Right renal pelvis (tissue), 4 donors: ENCODE measurements around the gene DNASE2B. TPM values are rescaled to one million over a fixed set of nuclear protein-coding genes. Genes with fewer than 3 reads are reported as not detected.

Experiments used
- DNase-seq, 4 donors: peaks; one replicate each; pipeline ENCODE4 v3.0.0-alpha.2; 2013; ENCODE audit warnings: low read depth in 4 of 4, low spot score in 3 of 4, missing footprints in 1 of 4
- polyA plus RNA-seq, 4 donors: library from polyadenylated mRNA; unstranded; fragments of 120-200 nt; gene quantifications; one replicate each; pipeline ENCODE4 v1.2.1, GENCODE V29; 2013; ENCODE audit not compliant: insufficient read length in 4 of 4

DNASE2B gene
- polyA plus RNA-seq, 4 donors = 0.24 TPM; not detected in 3

- DNase-seq = no peak
These were observed 12.2 kb downstream of the DNASE2B start for GRCh38 chr1:84410328-84411095.

DNA sequence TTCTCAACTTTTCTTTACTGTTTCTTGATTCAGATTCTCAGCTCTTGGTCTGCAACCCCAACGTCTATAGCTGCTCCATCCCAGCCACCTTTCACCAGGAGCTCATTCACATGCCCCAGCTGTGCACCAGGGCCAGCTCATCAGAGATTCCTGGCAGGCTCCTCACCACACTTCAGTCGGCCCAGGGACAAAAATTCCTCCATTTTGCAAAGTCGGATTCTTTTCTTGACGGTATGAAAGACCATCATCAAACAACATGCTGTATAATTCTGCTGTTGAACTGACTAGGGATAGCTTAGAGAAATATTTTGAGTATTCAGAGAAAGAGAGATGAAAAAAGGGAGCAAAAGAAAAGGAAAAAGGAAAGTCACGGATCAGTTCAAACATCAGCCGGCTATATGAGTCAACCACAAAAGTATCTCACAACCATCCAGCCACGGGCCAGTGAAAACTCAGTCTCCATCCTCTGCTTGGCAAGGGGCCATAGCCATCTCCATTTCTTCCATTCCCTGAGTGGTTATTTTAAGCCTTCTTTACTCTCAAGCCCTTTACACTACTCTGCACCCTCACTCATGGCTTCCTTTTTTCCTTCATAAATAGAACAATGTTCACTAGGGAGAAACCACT lies 14.1 kb downstream of the DNASE2B start:
- DNase-seq = no peak

GRCh38 chr1:84415396-84415795 lies 17.1 kb downstream of the DNASE2B start:
- DNase-seq = no peak

DNA sequence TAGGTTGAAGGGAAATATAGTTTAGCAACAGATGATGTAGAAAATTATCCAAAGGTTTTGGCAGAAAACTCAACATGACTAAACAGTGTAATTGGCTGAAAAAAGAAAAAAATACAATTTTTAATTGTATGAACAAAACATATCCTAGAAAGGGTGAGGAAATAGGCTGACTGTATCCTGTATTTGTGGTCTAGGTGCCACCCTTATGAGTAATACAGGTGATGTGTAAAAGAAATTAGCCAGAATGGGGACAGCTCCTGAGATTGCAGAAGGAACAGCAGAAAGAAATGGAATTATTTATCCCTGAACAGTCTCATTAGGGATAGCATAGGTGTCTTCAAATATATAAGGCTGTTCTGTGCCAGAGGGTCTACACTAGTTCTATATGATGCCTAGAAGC lies 24.6 kb downstream of the DNASE2B start:
- no peak for DNase-seq

DNA sequence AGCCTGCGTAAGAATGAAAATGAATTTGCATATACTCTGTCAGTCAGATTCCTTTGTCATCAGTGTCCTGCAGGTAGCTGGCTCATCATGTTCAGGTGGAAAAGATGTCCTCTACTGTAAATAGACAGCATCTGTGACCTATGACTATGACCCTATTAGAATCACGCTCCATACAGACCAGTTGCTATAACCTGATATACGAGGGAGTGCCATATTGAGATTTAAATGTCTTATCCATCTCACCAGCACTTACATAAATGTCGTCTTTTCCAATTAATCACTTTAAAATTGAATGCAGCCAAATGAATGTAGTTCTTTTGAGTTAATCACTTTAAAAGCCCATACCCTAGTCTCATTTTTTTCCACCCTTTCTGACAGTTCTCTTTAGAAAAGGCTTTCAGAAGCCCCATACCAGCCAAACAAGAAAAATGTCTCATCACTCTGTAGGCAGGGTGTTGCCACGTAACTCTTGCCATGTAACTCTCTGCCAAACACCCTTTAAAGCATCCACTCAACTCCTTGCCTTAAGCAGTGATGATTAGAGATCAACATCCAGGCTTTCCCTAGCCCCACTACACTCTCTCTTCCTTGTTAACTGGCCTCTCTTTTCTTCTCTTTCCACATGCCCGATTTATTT lies 26.3 kb downstream of the DNASE2B start:
- DNase-seq = no peak

GRCh38 chr1:84425150-84425896 lies 27.0 kb downstream of the DNASE2B start:
- no peak for DNase-seq

- no peak for DNase-seq
These were observed 28.1 kb downstream of the DNASE2B start for GRCh38 chr1:84426376-84426775.

GRCh38 chr1:84427250-84428188 lies 29.2 kb downstream of the DNASE2B start:
- no peak for DNase-seq

DNA sequence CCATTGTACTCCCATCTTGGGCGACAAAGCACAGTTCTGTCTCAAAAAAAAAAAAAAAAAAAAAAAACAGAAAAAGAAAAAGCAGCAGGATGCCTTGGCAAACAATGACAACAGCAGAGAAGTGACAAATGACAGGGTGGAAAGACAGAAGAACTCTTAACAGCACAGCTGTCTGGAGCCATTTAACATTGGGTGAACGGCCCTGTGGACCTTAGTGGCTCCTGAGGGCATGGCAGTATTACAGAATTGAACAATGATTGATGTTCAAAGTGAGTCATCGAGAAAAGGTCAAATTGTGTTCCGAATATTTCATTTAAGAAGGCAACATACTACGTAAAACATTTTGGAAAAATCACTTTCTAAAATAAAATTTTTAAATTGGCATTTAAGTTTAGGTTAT lies 30.0 kb downstream of the DNASE2B start:
- DNase-seq = no peak

DNA sequence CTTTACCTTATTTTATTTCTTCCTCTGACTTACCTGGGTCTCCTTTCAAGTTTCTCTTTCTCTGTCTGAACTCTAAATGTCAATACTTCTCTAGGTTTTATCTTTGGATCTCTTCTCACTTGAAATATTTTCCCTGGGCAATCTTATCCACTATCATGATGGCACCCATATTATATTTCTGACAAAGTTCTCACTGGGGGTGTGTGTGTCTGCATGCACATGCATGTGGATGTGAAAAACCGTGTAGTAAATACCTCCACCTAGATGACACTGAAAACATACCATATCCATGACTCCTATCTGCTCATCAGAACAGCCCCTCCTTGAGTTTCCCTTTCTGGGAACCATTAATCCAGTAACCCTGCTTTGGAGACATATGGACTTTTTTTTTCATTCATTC lies 30.9 kb downstream of the DNASE2B start:
- DNase-seq = no peak

DNA sequence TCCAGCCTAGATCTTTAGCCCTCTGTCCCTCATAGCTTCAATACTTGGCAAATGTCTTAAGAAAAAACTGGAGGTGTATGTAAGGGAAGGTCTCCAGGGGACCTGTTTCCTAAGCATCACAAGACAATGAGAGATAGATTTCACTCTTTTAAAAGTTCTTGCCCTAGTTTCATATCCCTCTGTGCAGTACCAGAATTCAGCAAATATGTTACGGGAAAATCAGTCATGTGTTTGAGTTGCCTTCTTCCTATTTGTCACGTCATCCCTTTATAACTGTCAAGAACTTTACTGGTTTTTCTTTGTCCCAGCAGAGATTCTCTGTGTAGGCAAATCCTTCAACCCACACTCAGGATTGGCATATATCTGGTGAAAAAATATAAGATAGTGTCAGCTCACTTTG lies 32.3 kb downstream of the DNASE2B start:
- DNase-seq = no peak

GRCh38 chr1:84433258-84434080 lies 35.2 kb downstream of the DNASE2B start:
- DNase-seq = peak; percentile 43 to 74 (median 54)

DNA sequence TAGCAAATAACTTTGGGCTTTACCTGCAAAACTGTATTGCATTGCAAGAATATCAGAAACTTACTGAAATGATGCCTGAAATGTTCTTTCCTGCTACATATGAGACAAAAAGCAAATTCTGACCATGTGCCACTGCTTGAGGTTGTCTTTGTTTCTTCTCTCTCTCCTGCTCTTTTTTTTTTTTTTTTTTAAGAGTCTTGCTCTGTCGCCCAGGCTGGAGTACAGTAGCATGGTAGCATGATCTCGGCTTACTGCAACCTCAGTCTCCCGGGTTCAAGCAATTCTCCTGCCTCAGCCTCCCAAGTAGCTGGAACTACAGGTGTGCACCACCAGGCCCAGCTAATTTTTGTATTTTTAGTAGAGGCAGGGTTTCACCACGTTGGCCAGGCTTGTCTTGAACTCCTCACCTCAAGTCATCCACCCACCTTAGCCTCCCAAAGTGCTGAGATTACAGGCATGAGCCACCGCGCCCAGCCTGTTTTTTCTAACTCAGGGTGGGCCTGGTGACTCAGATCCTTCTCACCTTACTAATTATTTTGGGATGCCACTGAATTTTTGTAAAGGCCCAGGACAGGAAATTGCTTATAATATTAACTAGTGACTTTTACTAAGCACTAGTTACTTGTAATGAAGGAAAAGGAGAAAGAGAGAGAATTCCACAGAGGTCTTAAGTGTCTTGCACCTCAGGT lies 35.9 kb downstream of the DNASE2B start:
- DNase-seq = no peak

DNA sequence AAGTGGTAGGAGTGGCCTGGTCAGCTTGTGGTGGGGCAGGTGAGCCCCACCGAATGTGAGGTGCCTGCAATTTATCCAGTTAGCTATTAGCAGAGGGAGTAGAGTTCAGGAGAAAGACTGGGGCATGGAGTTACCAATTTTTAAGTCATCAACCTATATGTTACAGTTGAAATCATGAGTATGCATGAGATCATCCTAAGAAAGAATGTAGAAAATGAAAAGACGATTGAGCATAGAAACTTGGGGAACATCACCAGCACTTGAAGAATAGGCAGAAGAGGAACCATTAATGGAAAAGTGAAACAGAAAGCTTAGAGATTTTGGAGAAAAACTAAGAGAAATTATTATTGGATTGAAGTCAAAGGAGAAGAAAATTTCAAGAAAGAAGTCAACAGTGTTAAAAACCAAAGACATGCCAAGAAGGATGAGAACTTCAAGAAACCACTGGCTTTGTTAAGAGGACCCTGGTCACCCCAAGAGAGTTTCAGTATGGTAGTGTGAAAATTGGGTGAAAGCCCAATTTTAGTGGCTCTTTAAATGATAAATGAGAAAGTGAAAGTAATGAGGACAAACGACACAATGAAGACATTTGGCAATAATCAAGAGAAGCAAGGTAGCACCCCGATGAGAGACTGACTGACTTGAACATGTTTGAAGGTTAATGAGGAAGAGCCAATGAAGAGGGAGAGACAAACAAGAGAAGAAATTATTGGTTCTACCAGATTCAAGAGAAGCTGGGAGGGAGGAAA lies 36.7 kb downstream of the DNASE2B start:
- no peak for DNase-seq

DNA sequence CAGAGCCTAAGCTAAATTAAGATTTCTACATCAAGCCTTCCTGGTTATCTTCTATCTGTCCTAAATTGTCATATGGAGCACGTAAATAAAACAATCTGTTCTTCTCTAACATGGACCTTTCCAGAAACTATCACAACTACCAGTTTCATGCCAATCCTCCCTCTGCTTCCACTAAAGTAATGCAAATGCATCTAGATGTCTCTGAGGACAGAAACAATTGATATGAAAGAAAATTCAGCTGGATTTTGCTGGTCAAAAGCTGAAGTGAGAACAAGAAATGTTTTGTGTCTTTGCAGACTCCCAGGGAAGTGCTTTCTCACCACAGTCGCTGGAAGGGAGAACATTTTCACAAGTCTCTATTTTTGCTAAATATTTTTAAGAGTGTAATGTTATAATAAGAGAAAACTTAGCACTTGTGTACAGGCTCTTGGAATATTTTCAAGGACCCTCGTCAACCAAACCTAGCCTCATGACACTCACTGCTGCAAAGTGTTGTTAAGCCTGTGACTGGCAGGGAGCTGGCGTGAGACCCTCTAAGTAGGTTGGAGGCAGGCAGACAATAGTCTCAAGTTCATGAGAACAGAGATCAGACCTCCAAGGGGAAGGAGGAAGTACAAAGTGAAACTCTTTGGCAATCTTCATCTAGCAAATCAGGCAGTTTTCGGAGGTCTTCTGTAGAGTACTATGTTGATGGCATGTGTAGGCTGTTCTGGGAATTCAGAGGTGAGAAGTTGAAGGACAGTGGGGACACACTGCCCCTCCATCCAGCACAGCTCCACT lies 38.8 kb downstream of the DNASE2B start:
- DNase-seq = no peak

DNA sequence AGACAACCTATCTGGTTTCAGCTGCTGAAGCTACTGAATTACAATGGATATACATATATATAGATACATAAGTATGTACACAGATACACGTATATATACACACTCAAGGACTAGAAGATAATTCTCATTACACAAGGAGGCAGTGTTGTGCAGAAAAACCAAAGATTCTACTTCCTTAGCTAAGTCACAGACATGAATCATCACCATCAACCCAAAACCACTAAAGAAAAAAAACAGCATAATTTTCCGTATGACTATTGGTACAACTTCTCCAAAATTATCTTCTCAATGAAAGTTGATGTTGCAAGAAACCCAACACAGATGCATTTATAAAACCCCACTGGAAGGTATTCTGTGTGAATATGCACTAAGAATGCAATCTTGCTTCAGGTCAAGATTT lies 44.0 kb downstream of the DNASE2B start:
- DNase-seq = peak in 3 of 4 donors; percentile 17 to 30 (median 28)
